ENCODE measurements around the gene CYFIP2.

The CYFIP2 gene

GRCh38 chr5:157348049-157348400 is 82.1 kb downstream of the CYFIP2 start:
- no peak for DNase-seq (ENCODE audit: low read depth, low spot score)
- in situ Hi-C loops (cut with HindIII; ENCODE audit: low sequenced_read_pairs), result no loop called here
- TF ChIP-seq, protein P1, sequence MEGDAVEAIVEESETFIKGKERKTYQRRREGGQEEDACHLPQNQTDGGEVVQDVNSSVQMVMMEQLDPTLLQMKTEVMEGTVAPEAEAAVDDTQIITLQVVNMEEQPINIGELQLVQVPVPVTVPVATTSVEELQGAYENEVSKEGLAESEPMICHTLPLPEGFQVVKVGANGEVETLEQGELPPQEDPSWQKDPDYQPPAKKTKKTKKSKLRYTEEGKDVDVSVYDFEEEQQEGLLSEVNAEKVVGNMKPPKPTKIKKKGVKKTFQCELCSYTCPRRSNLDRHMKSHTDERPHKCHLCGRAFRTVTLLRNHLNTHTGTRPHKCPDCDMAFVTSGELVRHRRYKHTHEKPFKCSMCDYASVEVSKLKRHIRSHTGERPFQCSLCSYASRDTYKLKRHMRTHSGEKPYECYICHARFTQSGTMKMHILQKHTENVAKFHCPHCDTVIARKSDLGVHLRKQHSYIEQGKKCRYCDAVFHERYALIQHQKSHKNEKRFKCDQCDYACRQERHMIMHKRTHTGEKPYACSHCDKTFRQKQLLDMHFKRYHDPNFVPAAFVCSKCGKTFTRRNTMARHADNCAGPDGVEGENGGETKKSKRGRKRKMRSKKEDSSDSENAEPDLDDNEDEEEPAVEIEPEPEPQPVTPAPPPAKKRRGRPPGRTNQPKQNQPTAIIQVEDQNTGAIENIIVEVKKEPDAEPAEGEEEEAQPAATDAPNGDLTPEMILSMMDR (IDR thresholded peaks at IDR 0.05; ENCODE audit: low read depth, low read length), result peak; percentile 1
- no peak overlapping the region for H3K4me3 ChIP-seq (ENCODE audit: low read depth, low read length)

DNA sequence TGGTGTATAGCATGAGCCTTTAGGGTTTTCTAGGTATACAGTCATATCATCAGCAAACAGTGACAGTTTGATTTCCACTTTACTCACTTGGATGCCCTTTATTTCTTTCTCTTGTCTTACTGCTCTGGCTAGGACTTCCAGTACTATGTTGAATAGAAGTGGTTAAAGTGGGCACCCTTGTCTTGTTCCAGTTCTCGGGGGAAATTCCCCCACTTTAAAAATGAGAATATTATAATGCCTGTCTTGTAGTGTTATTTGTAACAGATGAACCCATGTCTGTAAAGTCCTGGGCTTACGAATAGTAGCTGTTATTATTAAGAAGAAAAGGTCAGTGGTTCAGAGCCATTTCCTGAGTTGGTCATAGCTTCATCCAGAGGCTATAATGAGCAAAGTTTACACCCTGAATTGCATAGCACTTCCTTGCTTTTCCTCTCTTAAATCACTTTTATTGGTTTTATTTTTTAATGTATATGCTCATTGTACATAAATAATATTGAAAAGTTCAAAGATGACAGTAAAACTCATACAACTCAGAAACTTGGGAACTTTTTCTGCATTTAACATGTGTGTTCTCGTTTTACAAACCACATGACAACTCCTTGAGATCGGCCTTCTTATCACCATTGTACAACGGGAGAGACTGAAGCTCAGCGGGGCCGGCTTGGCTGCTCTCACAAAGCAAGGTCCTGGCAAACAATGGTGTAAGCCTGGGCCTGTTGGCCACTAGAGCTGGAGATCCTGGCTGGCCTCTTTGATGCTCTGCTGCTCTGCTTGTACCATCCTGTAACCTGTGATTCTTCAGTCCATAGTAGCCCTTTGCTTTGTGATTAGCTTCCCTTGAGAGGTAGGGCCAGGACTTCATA is 85.2 kb downstream of the CYFIP2 start:
- in situ Hi-C loops (cut with HindIII; ENCODE audit: low sequenced_read_pairs), result no loop called here
- TF ChIP-seq, protein P1 (IDR thresholded peaks at IDR 0.05; ENCODE audit: low read depth, low read length), result no peak
- peak; percentile 15 for DNase-seq (ENCODE audit: low read depth, low spot score)
- H3K4me3 ChIP-seq (ENCODE audit: low read depth, low read length), result no peak overlapping the region

DNA sequence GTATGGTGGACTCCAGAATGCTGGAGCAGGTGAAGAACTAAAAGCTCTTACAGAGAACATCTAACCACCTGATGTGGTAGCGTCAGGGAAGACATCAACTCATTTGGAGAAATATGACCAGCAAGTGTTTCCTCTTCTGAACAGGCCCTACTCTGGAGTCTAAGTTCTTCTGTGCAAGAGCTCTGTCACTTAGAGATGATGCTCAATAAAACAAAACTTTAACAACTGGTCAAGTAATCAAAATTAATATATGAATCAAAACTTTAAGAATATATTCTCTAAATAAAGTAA is 85.8 kb downstream of the CYFIP2 start:
- TF ChIP-seq, protein P1 (IDR thresholded peaks at IDR 0.05; ENCODE audit: low read depth, low read length), result no peak
- in situ Hi-C loops (cut with HindIII; ENCODE audit: low sequenced_read_pairs), result no loop called here
- DNase-seq (ENCODE audit: low read depth, low spot score), result no peak
- H3K4me3 ChIP-seq (ENCODE audit: low read depth, low read length), result no peak overlapping the region

GRCh38 chr5:157352756-157353340 is 86.9 kb downstream of the CYFIP2 start:
- in situ Hi-C loops (cut with HindIII; ENCODE audit: low sequenced_read_pairs), result no loop called here
- H3K4me3 ChIP-seq (ENCODE audit: low read depth, low read length), result no peak overlapping the region
- no peak for DNase-seq (ENCODE audit: low read depth, low spot score)
- TF ChIP-seq, protein P1 (IDR thresholded peaks at IDR 0.05; ENCODE audit: low read depth, low read length), result no peak

DNA sequence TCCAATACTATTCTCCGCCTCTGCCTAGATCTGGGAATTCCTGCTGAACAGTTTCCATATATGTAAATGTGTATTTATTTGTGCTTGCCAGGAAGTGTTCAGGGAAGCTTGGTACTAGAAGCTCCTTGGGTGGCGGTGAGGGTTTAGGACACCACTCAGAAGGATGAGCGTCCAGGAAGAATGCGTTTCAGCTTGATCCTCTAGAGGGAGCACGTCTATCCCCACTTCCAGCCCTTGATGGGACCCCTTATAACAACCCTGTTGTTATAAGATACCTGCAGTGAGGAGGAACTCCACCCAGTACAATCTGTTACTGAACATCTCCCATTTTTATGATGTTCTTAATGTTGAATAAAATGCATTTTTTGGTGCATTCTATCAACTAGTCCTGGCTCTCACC is 88.9 kb downstream of the CYFIP2 start:
- no peak overlapping the region for H3K4me3 ChIP-seq (ENCODE audit: low read depth, low read length)
- TF ChIP-seq, protein P1 (IDR thresholded peaks at IDR 0.05; ENCODE audit: low read depth, low read length), result peak; percentile 49
- in situ Hi-C loops (cut with HindIII; ENCODE audit: low sequenced_read_pairs), result no loop called here
- no peak for DNase-seq (ENCODE audit: low read depth, low spot score)

DNA sequence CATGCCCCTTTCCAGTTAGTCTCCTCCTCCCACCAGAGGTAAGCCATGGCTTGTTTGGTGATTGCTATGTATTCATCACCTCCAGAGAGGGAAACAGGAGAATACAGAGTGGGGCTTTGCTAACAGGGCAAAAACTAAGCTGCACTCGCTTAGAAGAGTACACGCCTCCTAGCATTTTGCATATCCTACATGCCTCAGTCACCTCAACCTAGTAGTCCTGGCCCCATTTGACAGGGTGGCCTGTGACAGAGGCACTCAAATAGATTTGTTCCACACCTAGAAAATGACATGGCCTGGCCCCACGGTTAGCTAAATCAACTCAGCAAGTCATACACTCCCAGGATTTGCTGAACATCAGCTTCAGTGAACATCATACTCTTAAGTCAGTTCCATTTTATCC is 90.7 kb downstream of the CYFIP2 start:
- TF ChIP-seq, protein P1 (IDR thresholded peaks at IDR 0.05; ENCODE audit: low read depth, low read length), result no peak
- no peak for DNase-seq (ENCODE audit: low read depth, low spot score)
- no peak overlapping the region for H3K4me3 ChIP-seq (ENCODE audit: low read depth, low read length)
- in situ Hi-C loops (cut with HindIII; ENCODE audit: low sequenced_read_pairs), result no loop called here

Data from astrocyte of the spinal cord (primary cell).